ENCODE results near the gene CFAP141.
"Not testable (repeated sequence)": the region's sequence is repeated elsewhere in the genome, so short reads cannot be mapped to it uniquely, and the experiment has no call there.

The CFAP141 gene

GRCh38 chr1:154206196-154206595 lies at the start of gene CFAP141:
Gene CFAP141, minus strand, starts transcription at chr1:154206333. Its CDS starts 26 bp downstream, at chr1:154206307.
- DNase-seq (ENCODE audit: low spot score), result no peak
- no peak for FAIRE-seq

- DNase-seq (ENCODE audit: low spot score) (no peak), FAIRE-seq (no peak)
Measured at GRCh38 chr1:154253671-154254070, 47.5 kb upstream of the CFAP141 start.

- DNase-seq (ENCODE audit: low spot score) (no peak), FAIRE-seq (no peak)
Measured at GRCh38 chr1:154241703-154242351, 35.7 kb upstream of the CFAP141 start.

- DNase-seq (ENCODE audit: low spot score) (no peak), FAIRE-seq (no peak)
Measured at GRCh38 chr1:154240294-154240833, 34.2 kb upstream of the CFAP141 start.

GRCh38 chr1:154239491-154239890 lies 33.4 kb upstream of the CFAP141 start:
- DNase-seq (ENCODE audit: low spot score) (no peak), FAIRE-seq (no peak)

- FAIRE-seq (no peak), DNase-seq (ENCODE audit: low spot score) (no peak)
Measured at GRCh38 chr1:154237880-154238506, 31.9 kb upstream of the CFAP141 start.

GRCh38 chr1:154237435-154237834 lies 31.3 kb upstream of the CFAP141 start:
- FAIRE-seq (no peak), DNase-seq (ENCODE audit: low spot score) (no peak)

- DNase-seq (ENCODE audit: low spot score) (no peak), FAIRE-seq (no peak)
Measured at GRCh38 chr1:154236855-154237254, 30.7 kb upstream of the CFAP141 start.

- not testable (repeated sequence) for FAIRE-seq; DNase-seq (ENCODE audit: low spot score)
Measured at GRCh38 chr1:154233127-154233526, 27.0 kb upstream of the CFAP141 start.

- DNase-seq (ENCODE audit: low spot score); FAIRE-seq: not testable (repeated sequence)
Measured at GRCh38 chr1:154231112-154231511, 25.0 kb upstream of the CFAP141 start.

GRCh38 chr1:154225370-154225769 lies 19.2 kb upstream of the CFAP141 start:
- FAIRE-seq (no peak), DNase-seq (ENCODE audit: low spot score) (no peak)

- FAIRE-seq (no peak), DNase-seq (ENCODE audit: low spot score) (no peak)
Measured at GRCh38 chr1:154223621-154224020, 17.5 kb upstream of the CFAP141 start.

- FAIRE-seq (no peak), DNase-seq (ENCODE audit: low spot score) (no peak)
Measured at GRCh38 chr1:154222918-154223317, 16.8 kb upstream of the CFAP141 start.

GRCh38 chr1:154222518-154222917 lies 16.4 kb upstream of the CFAP141 start:
- FAIRE-seq (no peak), DNase-seq (ENCODE audit: low spot score) (no peak)

- FAIRE-seq (no peak), DNase-seq (ENCODE audit: low spot score) (peak; percentile 54)
Measured at GRCh38 chr1:154221278-154222001, 15.3 kb upstream of the CFAP141 start.

- no peak for DNase-seq (ENCODE audit: low spot score)
- FAIRE-seq, result no peak
Measured at GRCh38 chr1:154220970-154221277, 14.8 kb upstream of the CFAP141 start.

GRCh38 chr1:154220071-154220969 lies 14.2 kb upstream of the CFAP141 start, which contains the start of gene UBAP2L:
Gene UBAP2L, plus strand, starts transcription at chr1:154220955. Its CDS starts 4,169 bp downstream, at chr1:154225124.
- FAIRE-seq (peak; percentile 89), DNase-seq (ENCODE audit: low spot score) (peak; percentile 97)

GRCh38 chr1:154219541-154219940 lies 13.4 kb upstream of the CFAP141 start:
- FAIRE-seq, result no peak
- DNase-seq (ENCODE audit: low spot score), result no peak

- DNase-seq (ENCODE audit: low spot score) (no peak), FAIRE-seq (no peak)
Measured at GRCh38 chr1:154218545-154218944, 12.4 kb upstream of the CFAP141 start.

GRCh38 chr1:154213274-154213673 lies 7.1 kb upstream of the CFAP141 start:
- DNase-seq (ENCODE audit: low spot score) (no peak), FAIRE-seq (no peak)

- no peak for DNase-seq (ENCODE audit: low spot score)
Measured at GRCh38 chr1:154212083-154212482, 6.0 kb upstream of the CFAP141 start.

More at GRCh38 chr1:154212083-154212482, 6.0 kb upstream of the CFAP141 start:
- FAIRE-seq, result no peak
